Umbilical cord (tissue), 2 donors: ENCODE data around the gene STK38L. TPM values are rescaled to one million over a fixed set of nuclear protein-coding genes. Genes with fewer than 3 reads are reported as not detected.
A peak's percentile ranks its signal among the peaks of the same experiment; 100 is the strongest.
"Not testable (repeated sequence)": the region's sequence is repeated elsewhere in the genome, so short reads cannot be mapped to it uniquely, and the experiment has no call there.

Experiments used
- DNase-seq: peaks from one replicate; pipeline ENCODE4 v3.0.0-alpha.2; 2015; ENCODE audit warnings: low spot score
- total RNA-seq: library from RNA; depleted of rRNA; stranded (reverse); fragments of >200 nt; gene quantifications from one replicate; pipeline ENCODE4 v1.2.3, GENCODE V29; 2014; ENCODE audit warnings: low replicate concordance; ENCODE audit not compliant: insufficient read depth

Gene STK38L
- total RNA-seq, 1 donor from 2014 or later = 257 TPM

DNA sequence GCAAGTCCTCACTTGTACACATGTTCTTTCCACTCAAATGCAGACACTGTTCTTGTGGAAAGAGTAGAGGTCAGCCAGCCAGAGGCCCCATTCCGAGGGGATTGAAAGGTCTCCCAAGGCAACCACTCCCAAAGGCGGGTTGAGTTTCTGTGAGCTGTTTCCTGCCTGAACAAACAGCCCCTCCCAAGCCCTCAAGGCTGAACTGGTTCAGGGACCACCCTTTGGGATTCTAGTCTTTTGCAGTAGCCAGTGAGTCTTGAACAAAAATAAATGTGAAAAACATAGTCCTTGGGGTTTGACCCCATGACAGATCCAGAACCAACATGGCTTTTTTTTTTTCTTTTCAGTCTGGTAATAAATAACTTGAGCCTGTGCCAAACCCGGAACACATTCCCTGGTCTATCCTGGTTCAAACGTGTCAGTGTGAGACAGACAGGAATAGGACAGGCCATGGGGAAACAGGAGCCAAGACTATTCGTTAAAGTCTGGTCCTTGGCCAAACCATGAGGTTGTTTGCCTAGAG lies 17.6 kb upstream of the STK38L start:
- DNase-seq = peak; percentile 45

DNA sequence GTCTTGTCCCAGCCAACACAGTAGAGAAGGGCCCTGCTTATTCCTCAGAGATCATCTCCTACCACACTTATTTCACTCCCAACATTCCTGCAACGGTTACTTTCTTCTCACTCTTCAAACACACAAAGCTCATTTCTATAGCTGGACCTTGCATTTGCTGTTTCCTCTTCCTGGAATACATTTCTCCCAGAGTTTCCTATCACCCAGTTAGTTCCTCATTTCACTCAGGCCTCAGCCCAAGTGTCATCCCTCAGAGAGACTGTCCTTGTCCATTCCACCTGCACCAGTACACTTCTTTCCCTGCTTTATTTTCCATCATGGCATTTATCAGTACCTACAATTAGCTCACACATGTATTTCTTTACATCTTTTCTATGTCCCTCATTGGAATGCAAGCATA lies 14.7 kb upstream of the STK38L start:
- no peak for DNase-seq

DNA sequence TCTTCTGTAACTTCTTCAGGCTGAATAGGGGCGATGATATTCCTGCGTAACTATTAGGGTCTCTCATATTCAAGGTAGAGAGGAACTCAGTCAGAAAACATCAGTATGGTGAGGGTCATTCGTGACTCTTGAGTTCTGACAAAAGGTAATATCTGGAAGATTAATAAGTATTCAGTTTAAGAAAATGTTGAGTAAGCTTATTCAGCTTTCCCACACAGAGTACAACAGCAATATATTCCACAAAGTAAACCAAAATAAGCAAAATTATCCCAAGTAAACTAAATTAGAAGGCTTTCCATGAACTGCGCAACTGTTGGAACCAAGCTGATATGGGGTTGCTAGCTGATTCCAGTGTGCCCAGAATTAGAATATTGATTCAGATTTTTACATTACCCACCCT lies 12.7 kb upstream of the STK38L start:
- not testable (repeated sequence) for DNase-seq

DNA sequence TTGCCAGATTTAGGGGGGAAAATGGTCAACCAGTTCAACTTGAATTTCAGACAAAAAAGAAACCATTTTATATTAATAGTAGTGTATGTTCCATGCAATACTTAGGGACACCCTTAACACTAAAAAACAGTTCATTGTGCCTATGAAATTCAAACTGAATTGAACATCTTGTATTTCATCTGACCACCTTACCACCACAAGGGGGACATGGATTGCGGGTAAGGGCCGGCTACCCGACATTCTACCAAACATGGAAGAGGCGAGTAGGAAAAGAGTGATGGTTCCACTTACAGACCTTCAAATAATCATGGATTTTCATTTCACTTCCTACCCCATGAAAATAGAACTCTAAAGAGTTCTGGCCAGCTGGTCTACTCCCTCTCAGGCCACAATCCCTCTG lies 10.3 kb upstream of the STK38L start:
- DNase-seq = no peak

DNA sequence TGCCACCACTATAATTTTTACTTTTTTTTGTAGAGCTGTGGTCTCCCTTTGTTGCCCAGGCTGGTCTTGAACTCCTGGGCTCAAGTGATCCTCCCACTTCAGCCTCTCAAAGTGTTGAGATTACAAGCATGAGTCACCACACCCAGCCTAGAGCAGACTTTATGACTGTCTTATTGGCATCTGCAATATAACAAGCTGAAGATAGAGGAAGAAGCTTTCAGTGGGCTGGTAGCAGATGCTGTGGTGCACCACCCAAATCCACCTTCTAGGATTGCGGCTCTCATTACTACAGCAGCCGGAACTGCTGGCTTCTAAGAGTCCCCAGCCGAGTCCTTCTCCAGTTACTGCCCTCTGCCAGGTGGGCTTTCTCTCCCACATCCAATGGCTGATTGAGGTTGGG lies 7.6 kb upstream of the STK38L start:
- DNase-seq = no peak

DNA sequence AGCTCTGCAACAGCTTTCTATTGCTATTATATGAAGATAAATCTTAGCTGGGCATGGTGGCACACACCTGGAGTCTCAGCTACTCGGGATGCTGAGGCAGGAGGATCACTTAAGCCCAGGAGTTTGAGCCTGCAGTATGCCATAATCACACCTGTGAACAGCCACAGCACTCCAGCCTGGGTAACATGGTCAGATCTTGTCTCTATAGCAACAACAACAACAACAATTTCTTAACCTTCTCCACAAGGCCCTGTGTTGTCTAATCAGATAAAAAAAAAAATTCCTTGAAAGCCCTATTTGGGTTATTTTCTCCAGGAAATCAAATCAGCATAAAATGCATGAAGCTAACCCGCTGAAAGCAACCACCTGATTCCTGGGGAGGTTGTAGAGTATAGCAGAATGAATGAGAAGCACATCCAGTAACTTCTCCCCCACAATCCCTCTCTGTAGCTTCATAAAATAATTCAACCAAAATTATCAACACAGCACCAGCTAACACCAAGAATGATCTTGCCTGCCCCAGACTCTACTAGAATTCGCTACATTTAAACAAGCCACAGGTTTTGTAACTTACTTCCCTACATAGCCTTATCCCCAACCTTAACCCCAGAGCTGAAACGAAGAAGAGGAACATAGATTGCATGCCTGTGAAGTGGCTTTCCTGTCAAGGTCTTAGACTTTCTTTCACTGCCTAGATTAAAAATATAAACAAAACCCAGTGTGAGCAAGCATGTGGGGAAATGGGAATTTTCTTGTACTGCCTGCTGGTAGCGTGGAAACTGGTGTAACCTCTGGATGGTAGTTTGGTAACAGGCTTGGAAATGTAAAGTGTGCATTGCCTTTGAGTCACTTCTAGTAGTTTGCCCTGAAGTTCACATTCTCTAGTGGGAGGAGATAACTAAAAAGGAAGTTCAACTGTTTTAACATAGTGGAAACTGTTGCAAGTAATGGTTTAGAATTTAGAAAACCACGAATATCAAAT lies 6.0 kb upstream of the STK38L start:
- no peak for DNase-seq

DNA sequence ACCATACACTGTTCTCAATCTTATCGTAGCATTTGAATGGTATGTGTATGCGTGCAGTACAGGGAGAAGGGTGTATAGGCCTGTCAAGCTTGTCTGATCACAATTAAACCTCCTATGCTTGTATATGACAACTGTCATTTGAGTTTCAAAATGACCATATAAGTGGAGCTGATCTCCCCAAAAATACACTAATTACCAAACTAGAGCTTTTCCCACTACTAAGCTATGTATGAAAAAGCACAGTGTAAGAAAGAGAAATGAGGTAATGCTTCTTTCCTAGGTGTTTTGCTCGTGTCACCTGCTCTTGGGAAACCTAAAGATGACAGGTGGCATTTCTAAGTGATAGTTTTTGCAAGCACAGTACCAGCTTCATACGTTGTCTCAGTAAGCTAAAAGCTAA lies 1.1 kb upstream of the STK38L start:
- no peak for DNase-seq

DNA sequence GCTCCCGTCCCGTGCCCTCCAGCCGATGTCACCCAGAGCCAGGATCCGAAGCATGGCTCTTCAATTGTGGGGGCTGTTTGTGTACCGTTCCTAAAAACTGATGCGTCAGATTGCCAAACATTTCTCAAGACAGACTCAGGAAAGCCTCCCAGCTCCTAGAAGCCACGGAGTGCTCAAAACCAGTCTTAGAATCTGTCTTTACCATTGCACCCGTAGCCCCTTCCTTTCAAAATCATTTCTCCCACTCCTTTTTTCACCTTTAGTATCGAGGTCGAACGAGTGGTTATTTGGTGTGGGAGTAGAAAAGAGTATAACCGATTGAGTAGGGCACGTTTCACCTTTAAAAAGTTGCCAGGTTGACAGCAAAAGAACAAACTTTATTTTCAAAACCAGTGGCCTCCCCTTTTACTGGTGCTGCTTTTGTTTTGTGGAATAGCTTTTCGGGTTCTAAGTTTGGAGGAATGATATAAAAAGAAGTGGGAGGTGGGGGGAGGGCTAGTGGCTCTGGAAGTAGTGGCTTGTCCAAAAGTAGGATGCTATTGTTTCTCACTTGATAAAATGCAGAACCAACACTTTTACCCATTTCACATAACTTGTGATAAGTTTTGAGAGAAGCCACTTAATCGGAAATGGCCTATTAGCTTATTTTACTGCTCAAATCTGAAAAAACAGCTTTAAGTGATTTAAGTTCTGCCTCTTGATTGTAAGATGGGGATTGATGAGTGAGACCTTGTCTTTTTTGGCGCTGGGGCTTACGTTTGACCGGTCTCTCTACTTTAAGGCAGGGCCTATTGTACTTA lies 803 bp downstream of the STK38L start:
- DNase-seq = no peak

DNA sequence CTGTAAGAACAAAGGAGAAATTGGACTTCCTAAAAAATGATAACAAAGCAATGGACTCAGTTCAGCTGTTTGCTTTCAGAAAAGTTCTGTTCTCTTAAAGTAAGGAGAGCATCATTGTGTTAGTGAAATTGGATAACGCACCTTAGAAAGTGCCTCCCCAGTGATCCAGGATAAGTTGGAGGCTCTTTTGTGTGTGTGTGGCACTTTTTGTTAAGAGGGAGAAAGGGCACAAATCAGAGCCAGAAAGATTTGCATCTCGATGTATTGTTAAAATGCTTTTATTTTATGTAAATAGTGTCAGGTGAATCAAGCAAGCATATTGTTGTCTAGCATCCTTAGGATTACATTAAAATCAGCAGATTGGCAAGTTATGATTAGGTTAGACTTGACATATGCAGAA lies 2.1 kb downstream of the STK38L start:
- no peak for DNase-seq

DNA sequence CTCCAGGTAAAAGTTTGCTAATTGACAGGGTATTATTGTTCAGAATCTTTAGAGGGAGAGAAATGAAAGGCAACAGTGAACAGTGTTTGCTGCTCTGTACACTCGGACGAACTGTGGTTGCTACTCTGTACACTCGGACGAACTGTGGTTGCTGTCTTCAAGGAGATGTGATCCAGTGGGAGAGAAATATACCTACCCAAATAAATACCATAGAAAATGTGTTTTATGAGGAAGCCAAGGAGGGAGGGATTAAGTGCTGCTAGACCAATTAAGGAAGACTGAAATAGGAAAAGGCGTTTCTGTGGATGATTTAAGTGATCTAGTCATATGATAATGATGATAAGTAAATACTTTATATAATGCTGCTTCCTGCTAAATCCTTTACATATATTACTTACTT lies 2.7 kb downstream of the STK38L start:
- DNase-seq = no peak

DNA sequence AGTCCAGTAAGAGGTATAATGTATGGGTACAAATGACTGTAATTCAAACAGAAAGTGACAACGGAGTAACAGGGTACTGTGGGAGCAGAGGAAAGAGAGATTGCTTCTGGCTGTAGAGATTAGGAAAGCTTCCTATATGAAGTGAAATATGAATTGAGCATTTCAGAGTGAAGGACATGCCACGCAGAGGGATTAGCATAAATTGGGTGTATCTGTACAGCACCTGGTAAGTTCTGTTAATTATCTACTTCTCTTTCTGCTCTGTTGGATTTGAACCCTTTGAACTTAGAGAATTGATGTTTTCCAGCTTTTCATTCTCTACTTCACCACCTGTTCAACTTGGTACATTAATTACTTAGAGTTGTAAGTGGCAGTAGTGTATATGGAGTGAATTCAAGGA lies 8.8 kb downstream of the STK38L start:
- DNase-seq = no peak

DNA sequence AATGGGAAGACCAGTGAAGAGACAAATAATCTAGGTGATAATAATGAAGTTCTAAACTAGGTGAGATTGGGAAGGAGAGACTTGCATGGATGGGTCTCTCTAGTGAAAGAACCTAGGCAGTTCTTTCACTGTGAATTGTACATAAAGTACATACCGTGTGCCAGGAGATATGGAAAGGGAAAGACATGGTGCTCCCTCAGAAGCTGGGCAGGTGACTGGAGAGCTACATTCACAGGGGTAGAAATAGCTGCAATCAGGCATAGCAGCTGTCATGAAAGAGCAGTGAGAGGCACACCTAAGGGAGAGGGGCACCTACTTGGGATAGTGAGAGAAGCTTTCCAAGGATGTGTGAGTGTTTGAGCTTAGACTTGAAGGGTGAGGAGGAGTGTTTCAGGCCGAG lies 9.3 kb downstream of the STK38L start:
- no peak for DNase-seq

DNA sequence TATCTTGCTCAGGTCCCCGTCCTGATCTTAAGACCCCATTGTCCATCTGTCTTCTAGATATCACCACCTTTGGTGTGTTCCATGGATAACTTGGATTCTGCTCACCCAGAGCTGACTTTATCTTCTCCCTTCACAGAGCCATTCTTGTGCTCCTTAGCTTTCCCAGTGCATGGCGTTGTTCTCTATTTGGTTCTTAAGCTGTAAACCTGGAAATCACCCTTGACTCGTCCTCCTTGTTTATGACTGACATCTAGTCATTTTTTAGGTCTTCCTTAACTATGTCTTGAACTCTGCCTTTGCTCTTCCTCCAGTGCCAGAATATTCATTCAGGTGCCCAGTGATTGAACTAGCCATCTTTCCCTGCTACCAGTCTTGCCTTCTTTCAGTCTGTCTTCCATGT lies 11.7 kb downstream of the STK38L start:
- no peak for DNase-seq

DNA sequence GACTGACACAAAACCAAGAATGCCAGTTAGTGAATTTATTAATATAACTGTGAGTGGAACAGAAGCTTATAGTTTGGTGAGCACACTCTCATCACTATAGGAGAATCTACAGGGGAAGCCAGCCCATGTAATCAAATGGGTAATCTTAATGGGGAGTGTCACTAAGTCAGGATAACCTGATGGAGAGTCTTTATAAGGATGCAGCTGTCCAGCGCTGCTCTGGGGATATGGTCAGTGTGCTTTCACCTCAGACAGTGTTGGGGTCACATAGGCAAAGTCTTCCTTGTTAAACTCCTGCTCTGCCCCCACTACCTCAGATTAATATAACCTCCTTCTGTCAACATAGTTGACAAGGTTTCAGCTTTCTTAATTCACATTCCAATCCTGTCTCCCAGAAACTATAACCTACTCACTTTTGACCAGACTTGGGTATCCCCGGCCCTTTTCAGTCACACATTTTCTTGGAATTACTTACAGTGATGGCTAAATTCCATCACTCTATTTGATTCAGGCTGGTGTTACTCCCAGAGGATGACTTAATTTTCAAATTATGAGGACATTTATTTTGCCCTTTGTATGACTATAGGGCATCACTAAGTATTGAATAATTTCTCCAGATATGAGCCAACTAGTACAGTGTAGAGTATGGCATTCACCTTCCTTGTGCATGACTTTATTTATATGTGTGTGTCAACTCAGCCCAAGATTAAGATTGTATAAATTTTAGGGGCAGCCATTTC lies 13.2 kb downstream of the STK38L start:
- DNase-seq = no peak

DNA sequence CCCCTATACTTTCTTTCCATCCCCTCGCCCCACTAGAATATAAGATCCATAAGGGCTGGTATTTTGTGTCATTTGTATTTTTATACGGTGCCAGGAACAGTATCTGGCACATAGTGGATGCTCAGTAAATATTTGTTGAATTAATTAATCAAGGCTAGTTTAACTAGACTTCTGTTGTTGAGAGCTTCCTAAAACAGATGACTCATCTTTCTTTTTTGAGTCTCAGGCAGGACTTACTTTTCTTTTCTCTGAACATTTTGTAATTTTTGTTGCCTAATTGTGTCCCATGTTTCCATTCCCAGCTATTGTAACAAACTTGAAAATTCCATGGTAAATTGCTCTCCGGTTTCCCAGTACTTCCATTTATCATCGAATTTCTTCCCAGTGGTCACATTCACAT lies 16.7 kb downstream of the STK38L start:
- no peak for DNase-seq

DNA sequence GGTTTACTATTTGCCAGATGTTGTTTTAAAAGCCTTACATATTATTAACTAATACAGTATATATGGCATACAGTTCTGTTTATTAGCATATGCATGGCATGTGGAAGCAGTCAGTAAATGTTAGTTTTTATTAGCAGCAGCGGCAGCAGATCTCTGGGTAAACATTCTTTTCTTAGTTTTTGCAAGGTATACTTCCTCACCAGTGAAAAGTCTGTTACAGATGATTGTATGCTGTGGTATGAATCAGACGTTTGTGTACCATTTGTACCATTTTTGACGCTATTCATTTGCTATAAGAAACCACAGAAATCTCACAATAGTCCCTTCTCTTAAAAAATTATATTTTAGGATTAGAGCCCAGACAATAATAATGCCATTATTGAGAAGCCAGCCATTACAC lies 17.8 kb downstream of the STK38L start:
- DNase-seq = no peak

DNA sequence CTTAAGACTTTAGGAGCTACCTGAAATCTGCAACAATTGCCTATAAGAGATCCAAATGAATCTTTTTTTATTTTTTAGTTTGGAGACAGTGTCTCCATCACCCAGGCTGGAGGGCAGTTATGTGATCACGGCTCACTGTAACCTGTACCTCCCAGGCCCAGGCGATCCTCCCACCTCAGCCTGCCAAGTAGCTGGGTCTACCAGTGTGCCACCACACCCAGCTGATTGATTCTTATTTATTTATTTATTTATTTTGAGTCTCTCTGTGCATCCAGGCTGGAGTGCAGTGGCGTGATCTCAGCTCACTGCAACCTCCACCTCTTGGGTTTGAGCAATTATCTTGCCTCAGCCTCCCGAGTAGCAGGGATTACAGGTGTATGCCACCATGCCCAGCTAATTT lies 26.1 kb downstream of the STK38L start:
- no peak for DNase-seq

DNA sequence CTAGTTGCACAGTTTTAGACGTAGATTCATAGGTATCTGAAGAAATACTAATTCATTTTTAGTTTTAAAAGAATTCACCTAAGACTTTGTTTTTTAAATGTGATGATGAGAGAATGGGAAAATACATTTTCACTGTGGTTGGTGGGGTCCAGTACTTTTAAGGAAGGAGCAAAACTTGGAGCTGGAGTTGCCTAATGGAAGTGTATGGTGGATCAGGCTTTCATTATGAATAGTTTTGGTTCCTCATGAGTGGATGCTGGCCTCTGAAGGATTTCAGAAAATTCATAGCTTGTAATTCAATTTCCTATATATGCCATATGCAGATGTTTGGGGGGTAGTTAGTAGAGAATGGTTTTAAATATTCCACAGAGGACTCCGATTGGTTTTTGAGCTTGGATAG lies 27.1 kb downstream of the STK38L start:
- DNase-seq = no peak

DNA sequence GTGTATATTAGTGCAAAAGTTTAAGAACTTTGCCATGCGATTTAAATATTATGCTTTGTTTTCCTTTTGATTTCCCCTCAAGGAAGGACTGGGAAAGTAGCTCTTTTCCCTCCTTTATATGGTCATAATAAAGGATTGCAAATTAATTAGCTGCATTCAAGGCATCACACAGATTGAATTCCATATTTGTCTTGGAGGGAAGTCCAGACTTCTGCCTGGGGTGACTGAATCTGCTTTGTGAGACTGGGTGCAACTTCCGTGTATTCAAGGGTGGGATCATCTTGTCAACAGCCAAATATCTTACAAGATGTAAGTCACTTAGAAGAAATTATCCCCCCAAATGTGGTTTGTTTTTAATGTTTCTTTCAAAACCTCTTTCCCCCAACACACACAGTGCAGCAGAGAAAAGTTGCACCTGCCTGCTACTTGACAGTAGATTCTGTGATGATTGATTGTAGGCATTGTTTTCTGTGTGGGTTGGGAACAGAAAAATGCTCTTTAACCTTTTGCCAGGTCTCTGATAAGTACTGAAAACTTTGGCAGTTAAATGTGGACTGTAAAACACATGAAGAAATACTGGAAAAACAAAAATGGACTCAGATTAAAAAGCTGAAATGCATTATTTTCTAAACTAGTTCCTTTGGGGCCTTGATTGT lies 28.4 kb downstream of the STK38L start:
- DNase-seq = no peak

DNA sequence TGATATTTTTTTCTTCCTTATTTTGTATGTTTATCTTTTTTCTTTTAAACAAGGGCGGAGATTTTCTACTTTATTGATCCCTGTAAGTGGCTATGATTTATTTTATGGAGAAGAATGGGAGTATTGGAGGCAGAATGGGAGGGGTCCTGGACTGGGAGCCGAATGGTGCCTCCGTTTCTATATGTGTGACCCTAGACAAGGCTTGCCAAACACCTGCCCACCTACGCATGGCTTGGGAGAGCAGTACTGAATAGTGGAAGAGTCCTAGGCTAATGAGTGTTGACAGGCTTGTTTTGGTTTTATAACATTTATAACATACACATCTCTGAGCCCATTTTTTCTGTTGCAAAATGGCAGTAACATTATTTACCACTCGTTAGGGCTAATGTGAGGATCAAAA lies 29.0 kb downstream of the STK38L start:
- DNase-seq = no peak

DNA sequence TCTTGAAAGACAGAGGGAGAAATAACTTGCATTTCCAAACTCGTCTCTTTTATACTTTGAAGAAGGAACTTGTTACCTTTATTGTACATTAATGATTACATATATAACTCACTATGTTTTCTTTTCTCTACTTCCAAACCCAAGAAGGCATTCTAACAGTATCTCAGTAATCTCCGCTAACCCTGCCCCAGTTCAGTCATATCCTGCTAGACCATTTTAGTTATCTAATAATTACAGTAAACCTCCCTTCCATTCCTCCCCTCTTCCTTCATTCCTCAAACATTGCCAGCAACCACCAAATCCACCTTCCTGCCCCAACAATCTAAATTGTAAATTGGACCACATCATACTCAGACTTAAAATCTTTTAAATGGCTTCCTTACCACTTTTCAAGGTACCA lies 30.6 kb downstream of the STK38L start:
- no peak for DNase-seq
